Measurements from ENCODE around the gene LONP1. TPM values are rescaled to one million over a fixed set of nuclear protein-coding genes. Genes with fewer than 3 reads are reported as not detected.

The LONP1 gene
- total RNA-seq, 4 donors from 2014 or later = 45.0 to 100 (median 67.9) TPM

DNA sequence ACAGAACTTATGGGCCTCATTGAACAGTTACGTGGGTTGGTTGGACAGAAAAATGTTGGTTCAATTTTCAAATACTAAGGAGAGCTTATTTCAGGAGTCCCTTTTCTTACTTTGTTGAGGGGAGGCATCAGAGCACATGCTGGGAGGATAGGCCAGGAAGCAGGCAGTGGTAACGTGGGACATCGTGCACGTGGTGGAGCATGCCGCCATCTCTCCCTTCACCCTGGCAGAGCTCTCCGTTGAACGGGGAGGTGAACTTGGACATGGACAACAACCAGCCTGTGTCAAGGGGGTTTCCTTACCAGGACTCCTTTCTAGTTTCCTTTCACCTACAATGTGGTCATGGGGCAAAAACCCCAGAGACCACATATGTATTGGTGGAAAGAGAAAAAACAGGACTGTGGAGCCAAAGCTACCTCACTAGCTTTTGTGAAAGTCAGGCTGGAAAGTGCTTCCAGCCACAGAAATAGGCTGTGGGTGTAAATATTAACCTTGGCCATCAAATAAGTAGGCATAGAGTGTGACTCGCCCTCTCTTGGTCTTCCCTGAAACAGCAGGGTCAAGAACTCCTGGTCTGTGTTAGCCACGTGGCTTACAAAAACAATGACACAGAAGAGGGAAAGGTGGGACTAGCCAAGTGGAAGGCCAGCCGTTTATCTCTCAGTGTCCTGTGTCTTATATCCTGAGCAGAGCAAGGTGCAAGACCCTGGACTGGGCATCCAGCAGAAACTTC lies 54.0 kb downstream of the LONP1 start:
- H3K4me1 ChIP-seq = no peaks in the 10 kb centered on the region
- H3K9me3 ChIP-seq = no peaks in the 10 kb centered on the region
- intact Hi-C loops (cut with DNase I) = no loop called here
- no peak overlapping the region for H3K27ac ChIP-seq
- TF ChIP-seq, protein P1, sequence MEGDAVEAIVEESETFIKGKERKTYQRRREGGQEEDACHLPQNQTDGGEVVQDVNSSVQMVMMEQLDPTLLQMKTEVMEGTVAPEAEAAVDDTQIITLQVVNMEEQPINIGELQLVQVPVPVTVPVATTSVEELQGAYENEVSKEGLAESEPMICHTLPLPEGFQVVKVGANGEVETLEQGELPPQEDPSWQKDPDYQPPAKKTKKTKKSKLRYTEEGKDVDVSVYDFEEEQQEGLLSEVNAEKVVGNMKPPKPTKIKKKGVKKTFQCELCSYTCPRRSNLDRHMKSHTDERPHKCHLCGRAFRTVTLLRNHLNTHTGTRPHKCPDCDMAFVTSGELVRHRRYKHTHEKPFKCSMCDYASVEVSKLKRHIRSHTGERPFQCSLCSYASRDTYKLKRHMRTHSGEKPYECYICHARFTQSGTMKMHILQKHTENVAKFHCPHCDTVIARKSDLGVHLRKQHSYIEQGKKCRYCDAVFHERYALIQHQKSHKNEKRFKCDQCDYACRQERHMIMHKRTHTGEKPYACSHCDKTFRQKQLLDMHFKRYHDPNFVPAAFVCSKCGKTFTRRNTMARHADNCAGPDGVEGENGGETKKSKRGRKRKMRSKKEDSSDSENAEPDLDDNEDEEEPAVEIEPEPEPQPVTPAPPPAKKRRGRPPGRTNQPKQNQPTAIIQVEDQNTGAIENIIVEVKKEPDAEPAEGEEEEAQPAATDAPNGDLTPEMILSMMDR (IDR thresholded peaks at IDR 0.05) = no peak
- TF ChIP-seq POLR2A (IDR thresholded peaks at IDR 0.05) = no peak
- H3K36me3 ChIP-seq = peaks cover 88 to 90% of the 10 kb centered on the region in 2 donors
- H3K27me3 ChIP-seq = no peaks in the 10 kb centered on the region
- 73 to 82% methylated on average over 10 of the region's 10 CpGs for WGBS, 2 donors
- DNase-seq = no peak
- H3K4me3 ChIP-seq (replicated peaks in 1 of 3) = no peak overlapping the region

DNA sequence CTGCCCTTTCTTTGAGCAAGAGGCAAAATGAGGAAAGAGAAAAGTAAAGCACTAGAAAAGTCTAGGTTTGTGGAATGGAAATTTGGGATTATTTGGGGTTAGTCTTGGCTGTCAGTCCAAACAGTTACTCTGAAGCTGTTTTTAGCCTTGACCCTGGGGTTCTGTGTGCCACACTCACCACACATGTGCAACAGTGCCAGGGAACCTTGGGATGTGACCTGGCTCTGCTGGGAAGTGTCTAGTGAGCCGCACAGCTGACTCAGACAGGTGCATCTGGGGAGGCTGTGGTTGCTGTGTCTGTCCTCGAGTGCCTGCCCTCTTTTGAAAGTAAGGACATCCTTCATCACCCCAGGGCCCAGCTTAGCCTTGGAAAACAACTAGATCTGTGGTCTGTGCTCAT lies 55.4 kb downstream of the LONP1 start:
- TF ChIP-seq, protein P1 (IDR thresholded peaks at IDR 0.05) = no peak
- TF ChIP-seq POLR2A (IDR thresholded peaks at IDR 0.05) = no peak
- 92 to 100% methylated on average over 2 of the region's 2 CpGs for WGBS, 2 donors
- no peak for DNase-seq
- Histone ChIP-seq H3K9me3 (no peaks in the 10 kb centered on the region), H3K4me1 (no peaks in the 10 kb centered on the region), H3K36me3 (peaks cover 93 to 97% of the 10 kb centered on the region in 2 donors), H3K27me3 (no peaks in the 10 kb centered on the region), H3K27ac (no peak overlapping the region), H3K4me3 (replicated peaks in 1 of 3) (no peak overlapping the region)
- intact Hi-C loops (cut with DNase I) = no loop called here

DNA sequence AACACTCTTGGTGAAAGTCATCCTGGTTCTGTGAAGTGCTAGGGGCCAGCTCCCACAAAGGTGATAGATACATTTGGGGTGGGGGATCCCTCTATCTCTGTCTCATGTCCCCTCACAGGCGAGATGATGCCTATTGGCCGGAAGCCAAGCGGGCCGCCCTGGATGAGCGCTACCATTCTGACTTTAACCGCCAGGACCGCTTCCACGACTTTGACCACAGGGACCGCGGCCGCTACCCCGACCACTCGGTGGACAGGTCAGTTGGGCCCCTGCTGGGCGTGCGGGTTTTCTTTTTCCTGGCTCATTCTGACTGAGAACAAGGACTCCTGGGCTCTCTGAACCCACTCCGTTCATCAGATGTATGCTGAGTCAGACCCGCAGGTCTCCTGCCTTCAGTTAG lies 56.0 kb downstream of the LONP1 start:
- Histone ChIP-seq H3K36me3 (peaks cover 93 to 97% of the 10 kb centered on the region in 2 donors), H3K4me3 (replicated peaks in 1 of 3) (no peak overlapping the region), H3K27ac (no peak overlapping the region), H3K4me1 (no peaks in the 10 kb centered on the region), H3K9me3 (no peaks in the 10 kb centered on the region), H3K27me3 (no peaks in the 10 kb centered on the region)
- intact Hi-C loops (cut with DNase I) = no loop called here
- TF ChIP-seq POLR2A (IDR thresholded peaks at IDR 0.05) = no peak
- TF ChIP-seq, protein P1 (IDR thresholded peaks at IDR 0.05) = no peak
- no peak for DNase-seq
- 96 to 97% methylated on average over 11 to 17 of the region's 17 CpGs for WGBS, 2 donors

- H3K9me3 ChIP-seq = no peaks in the 10 kb centered on the region
- no peaks in the 10 kb centered on the region for H3K27me3 ChIP-seq
- DNase-seq = no peak
- H3K4me1 ChIP-seq = no peaks in the 10 kb centered on the region
- H3K36me3 ChIP-seq = peaks cover 96% of the 10 kb centered on the region in 2 donors
- H3K27ac ChIP-seq = no peak overlapping the region
- TF ChIP-seq POLR2A (IDR thresholded peaks at IDR 0.05) = no peak
- TF ChIP-seq, protein P1 (IDR thresholded peaks at IDR 0.05) = no peak
- no peak overlapping the region for H3K4me3 ChIP-seq (replicated peaks in 1 of 3)
- WGBS, 2 donors = 96 to 97% methylated on average over 42 of the region's 42 CpGs
- intact Hi-C loops (cut with DNase I) = no loop called here
These were observed 58.5 kb downstream of the LONP1 start for GRCh38 chr19:5661483-5661882.

DNA sequence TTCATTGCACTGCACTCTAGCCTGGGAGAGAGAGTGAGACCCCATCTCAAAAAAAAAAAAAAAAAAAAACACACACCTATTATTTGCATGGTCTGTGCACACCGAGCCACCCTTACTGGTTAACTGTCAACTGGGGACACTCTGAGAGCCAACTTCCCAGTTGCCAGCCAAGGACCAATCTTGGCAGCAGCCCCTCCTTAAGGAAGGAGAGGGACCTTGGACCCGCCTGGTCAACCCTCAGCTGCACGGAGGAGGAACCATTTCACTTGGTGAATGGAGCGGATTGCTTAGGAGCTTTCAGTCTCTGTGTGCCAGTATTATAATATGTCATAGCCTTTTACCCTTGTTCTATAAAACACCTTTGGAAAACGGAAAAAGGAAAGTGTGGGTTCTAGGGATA lies 64.5 kb downstream of the LONP1 start:
- Histone ChIP-seq H3K4me3 (replicated peaks in 1 of 3) (no peak overlapping the region), H3K9me3 (no peaks in the 10 kb centered on the region), H3K27ac (no peak overlapping the region), H3K4me1 (no peaks in the 10 kb centered on the region), H3K27me3 (no peaks in the 10 kb centered on the region), H3K36me3 (peaks cover 94 to 95% of the 10 kb centered on the region in 2 donors)
- TF ChIP-seq POLR2A (IDR thresholded peaks at IDR 0.05) = no peak
- TF ChIP-seq, protein P1 (IDR thresholded peaks at IDR 0.05) = no peak
- no peak for DNase-seq
- intact Hi-C loops (cut with DNase I) = no loop called here
- 89 to 94% methylated on average over 5 of the region's 5 CpGs for WGBS, 2 donors

Measured in thyroid gland (tissue), 4 donors.